ENCODE measurements around the gene ZNF367.
A peak's percentile ranks its signal among the peaks of the same experiment; 100 is the strongest.
"Not testable (repeated sequence)": the region's sequence is repeated elsewhere in the genome, so short reads cannot be mapped to it uniquely, and the experiment has no call there.

The ZNF367 gene

DNA sequence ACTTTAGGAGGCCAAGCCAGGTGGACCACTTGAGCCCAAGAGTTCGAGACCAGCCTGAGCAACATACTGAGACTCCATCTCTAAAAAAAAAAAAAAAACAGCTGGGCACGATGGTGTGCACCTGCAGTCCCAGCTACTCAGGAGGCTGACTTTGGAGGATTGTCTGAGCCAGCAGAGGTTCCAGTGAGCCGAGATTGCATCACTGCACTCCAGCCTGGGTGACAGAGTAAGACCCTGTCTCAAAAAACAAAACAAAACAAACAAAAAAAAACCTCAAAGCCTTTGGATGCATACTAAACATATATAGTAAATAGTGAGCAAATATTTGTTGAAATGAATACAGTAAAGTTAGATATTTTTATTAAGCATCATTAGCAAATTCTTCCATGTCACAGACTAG lies 40.0 kb downstream of the ZNF367 start:
- TF ChIP-seq TAF1 (IDR thresholded peaks at IDR 0.05; ENCODE audit: low read depth, low read length): no peak
- TF ChIP-seq POLR2A (IDR thresholded peaks at IDR 0.05; ENCODE audit: low read depth, low read length): no peak
- no peak for TF ChIP-seq PAX5 (IDR thresholded peaks at IDR 0.05; ENCODE audit: insufficient read depth, low read length, severe bottlenecking)
- TF ChIP-seq POU2F2 (IDR thresholded peaks at IDR 0.05; ENCODE audit: low read depth, low read length): no peak
- TF ChIP-seq SPI1 (IDR thresholded peaks at IDR 0.05; ENCODE audit: low read depth, low read length): no peak
- TF ChIP-seq POLR2AphosphoS5 (IDR thresholded peaks at IDR 0.05; ENCODE audit: low read depth, low read length): no peak
- FAIRE-seq (no peak), DNase-seq (ENCODE audit: insufficient read length, low spot score) (no peak)

DNA sequence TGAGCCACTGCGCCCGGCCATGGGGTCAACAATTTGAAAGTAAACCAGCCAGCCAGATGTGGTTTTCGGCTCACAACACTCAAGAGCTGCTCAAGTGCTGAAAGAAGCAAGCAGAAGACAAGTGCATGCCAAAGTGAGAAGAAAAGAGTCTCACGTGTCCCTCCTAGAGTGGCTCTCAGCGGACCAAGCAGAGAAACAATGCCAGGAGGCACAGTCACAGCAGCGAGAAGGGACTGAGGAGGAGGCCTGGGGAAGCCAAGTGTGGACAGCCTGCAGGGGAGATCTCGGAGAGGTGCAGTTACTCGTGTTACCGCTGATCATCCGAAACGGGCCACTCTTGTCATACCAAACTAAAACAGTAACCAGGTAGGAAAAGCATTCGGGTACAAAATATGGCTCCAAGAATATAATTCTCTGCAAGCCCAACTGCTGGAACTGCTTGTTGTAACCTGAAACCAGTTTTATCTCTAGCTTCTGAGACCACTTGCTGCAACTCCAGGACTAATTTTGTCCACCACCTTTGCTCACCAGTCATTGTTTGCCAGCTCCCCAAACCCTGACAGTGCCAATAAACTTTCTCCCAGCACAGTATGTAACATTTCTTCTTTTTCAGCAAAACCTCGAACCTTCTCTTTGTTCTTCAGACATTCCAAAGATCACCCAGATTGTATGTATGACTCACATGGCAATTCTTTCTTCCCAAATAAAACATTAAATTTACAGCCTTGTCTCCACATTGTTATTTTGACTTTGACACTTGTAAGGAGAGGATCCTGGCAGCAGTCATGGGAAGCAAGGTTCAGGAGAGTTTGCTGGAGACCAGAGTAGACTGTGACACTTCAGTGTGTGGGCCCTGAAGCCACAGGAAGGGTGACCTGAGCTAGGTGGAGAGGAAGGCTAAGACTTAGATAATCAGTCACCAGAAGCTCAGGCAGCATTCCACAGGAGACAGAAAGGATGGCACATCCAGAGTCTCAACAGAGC lies 41.0 kb downstream of the ZNF367 start:
- TF ChIP-seq PAX5 (IDR thresholded peaks at IDR 0.05; ENCODE audit: insufficient read depth, low read length, severe bottlenecking) (no peak), TAF1 (IDR thresholded peaks at IDR 0.05; ENCODE audit: low read depth, low read length) (no peak), SPI1 (IDR thresholded peaks at IDR 0.05; ENCODE audit: low read depth, low read length) (no peak), POLR2AphosphoS5 (IDR thresholded peaks at IDR 0.05; ENCODE audit: low read depth, low read length) (no peak), POU2F2 (IDR thresholded peaks at IDR 0.05; ENCODE audit: low read depth, low read length) (no peak), POLR2A (IDR thresholded peaks at IDR 0.05; ENCODE audit: low read depth, low read length) (no peak)
- DNase-seq (ENCODE audit: insufficient read length, low spot score) (no peak), FAIRE-seq (peak; percentile 50)

DNA sequence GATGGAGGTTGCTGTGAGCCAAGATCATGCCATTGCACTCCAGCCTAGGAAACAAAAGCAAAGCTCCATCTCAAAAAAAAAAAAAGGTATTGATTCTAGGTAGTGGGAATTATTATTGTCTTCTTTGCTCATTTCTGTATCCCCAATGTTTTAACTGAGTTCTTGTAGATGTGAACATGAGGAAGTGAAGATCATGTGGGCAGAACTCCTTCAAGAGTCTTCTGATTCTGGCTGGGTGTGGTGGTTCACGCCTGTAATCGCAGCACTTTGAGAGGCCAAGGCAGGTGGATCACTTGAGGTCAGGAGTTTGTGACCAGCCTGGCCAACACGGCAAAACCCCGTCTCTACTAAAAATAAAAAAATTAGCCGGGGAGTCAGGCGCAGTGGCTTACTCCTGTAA lies 42.7 kb downstream of the ZNF367 start:
- DNase-seq (ENCODE audit: insufficient read length, low spot score); FAIRE-seq: not testable (repeated sequence)
- TF ChIP-seq SPI1 (IDR thresholded peaks at IDR 0.05; ENCODE audit: low read depth, low read length): peak; percentile 68

DNA sequence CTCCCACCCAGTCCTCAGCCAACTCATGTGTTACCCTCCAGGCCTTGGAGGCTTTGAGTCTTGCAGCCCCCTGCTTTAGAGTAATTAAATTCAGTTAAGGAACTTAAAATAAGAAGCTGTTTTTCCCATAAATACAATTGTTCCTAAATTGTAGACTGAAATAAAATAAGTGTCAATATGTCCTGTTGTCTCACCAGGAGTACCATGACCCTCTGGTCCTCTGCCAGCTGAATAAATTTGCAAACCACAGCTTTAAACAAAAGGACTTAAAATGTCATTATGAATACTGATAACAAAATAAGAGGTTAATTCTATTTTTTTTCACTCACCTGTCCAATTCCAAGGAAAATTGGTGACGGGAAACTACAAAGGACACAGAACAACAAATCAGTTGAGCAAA lies 50.2 kb downstream of the ZNF367 start:
- no peak for FAIRE-seq
- DNase-seq (ENCODE audit: insufficient read length, low spot score): no peak
- TF ChIP-seq POLR2A (IDR thresholded peaks at IDR 0.05; ENCODE audit: low read depth, low read length) (no peak), POLR2AphosphoS5 (IDR thresholded peaks at IDR 0.05; ENCODE audit: low read depth, low read length) (no peak), SPI1 (IDR thresholded peaks at IDR 0.05; ENCODE audit: low read depth, low read length) (no peak), PAX5 (IDR thresholded peaks at IDR 0.05; ENCODE audit: insufficient read depth, low read length, severe bottlenecking) (no peak), POU2F2 (IDR thresholded peaks at IDR 0.05; ENCODE audit: low read depth, low read length) (no peak), TAF1 (IDR thresholded peaks at IDR 0.05; ENCODE audit: low read depth, low read length) (no peak)

DNA sequence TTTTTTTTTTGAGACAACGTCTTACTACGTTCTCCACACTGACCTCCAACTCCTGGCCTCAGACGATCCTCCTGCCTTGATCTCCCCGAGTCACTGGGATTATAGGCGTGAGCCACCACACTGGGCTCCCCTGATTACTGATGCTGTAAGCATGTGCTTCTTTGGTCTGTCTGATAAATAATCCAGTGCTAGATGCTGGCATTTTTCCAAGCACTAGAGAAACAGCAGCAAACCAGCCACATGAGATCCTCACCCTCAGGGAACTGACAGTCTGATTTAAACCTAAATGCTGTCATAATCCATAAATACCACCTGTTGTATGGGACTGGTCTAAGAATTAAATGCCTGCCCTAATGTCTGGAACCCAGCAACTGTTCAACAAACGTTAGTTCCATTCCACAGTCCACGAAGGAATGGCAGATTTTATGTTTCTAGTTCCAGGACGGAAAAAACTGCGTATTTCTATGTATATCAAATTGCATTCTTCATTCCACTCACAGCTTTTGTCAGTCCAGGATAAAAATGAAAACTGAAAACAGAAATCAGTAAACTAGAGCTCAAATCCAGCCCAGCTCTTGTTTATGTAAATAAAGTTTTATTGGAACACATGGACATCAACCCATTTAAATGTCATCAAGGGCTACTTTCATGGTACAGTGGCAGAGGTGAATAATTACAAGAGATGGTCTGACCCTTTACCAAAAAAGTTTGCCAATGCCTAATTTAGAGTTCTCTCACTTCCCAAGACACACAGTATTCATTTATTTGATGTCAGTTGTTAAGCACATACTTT lies 54.8 kb downstream of the ZNF367 start:
- TF ChIP-seq PAX5 (IDR thresholded peaks at IDR 0.05; ENCODE audit: insufficient read depth, low read length, severe bottlenecking) (no peak), POU2F2 (IDR thresholded peaks at IDR 0.05; ENCODE audit: low read depth, low read length) (no peak), POLR2A (IDR thresholded peaks at IDR 0.05; ENCODE audit: low read depth, low read length) (no peak), POLR2AphosphoS5 (IDR thresholded peaks at IDR 0.05; ENCODE audit: low read depth, low read length) (no peak), TAF1 (IDR thresholded peaks at IDR 0.05; ENCODE audit: low read depth, low read length) (no peak), SPI1 (IDR thresholded peaks at IDR 0.05; ENCODE audit: low read depth, low read length) (no peak)
- DNase-seq (ENCODE audit: insufficient read length, low spot score) (no peak), FAIRE-seq (no peak)

DNA sequence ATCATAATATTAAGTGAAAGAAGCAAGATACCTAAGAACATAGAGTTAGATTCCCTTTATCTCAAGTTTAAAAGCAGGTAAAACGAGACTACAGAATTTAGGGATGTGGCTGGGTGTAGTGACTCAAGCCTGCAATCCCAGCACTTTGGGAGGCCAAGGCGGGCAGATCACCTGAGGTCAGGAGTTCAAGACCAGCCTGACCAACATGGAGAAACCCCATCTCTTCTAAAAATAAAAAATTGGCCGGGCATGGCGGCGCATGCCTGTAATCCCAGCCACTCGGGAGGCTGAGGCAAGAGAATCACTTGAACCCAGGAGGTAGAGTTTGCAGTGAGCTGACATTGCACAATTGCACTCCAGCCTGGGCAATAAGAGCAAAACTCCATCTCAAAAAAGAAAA lies 56.1 kb downstream of the ZNF367 start:
- DNase-seq (ENCODE audit: insufficient read length, low spot score); FAIRE-seq: not testable (repeated sequence)

DNA sequence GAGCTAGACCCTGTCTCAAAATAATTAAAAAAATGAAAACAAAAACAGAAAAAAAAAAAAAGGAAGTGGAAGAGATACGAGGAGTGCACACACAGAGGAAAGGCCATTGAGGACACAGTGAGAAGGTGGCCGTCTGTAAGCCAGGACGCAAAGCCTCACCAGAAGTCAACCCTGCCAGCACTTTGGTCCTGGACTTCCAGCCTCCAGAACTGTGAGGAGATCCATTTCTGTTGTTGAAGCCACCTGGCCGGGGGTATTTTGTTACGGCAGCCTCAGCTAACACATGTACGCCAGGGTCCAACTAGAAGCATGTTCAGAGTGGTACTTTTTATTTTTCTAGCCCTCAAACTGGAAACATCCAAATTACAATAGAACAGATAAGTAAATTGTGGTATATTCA lies 56.5 kb downstream of the ZNF367 start:
- peak; percentile 49 for TF ChIP-seq SPI1 (IDR thresholded peaks at IDR 0.05; ENCODE audit: low read depth, low read length)
- no peak for TF ChIP-seq TAF1 (IDR thresholded peaks at IDR 0.05; ENCODE audit: low read depth, low read length)

DNA sequence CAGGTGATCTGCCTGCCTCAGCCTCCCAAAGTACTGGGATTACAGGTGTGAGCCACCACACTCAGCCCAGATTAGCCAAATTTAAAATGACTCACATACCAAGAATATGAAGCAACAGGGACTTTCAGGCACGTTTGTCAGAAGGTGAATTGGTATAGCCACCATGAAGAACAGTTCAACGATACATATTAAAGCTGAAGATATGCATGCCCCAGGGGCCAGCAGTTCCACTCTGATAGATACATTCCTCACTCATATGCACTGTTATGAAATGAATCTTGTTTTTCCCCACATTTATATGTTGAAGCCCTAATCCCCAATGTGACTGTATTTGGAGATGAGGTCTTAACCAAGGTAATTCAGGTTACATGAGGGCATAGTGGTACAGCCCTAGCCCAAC lies 57.2 kb downstream of the ZNF367 start:
- DNase-seq (ENCODE audit: insufficient read length, low spot score) (no peak), FAIRE-seq (no peak)
- TF ChIP-seq POLR2AphosphoS5 (IDR thresholded peaks at IDR 0.05; ENCODE audit: low read depth, low read length): no peak
- TF ChIP-seq PAX5 (IDR thresholded peaks at IDR 0.05; ENCODE audit: insufficient read depth, low read length, severe bottlenecking): no peak
- TF ChIP-seq POU2F2 (IDR thresholded peaks at IDR 0.05; ENCODE audit: low read depth, low read length): no peak
- TF ChIP-seq SPI1 (IDR thresholded peaks at IDR 0.05; ENCODE audit: low read depth, low read length): no peak
- no peak for TF ChIP-seq TAF1 (IDR thresholded peaks at IDR 0.05; ENCODE audit: low read depth, low read length)
- TF ChIP-seq POLR2A (IDR thresholded peaks at IDR 0.05; ENCODE audit: low read depth, low read length): no peak

More for the DNA sequence above, 56.5 kb downstream of the ZNF367 start:
- DNase-seq (ENCODE audit: insufficient read length, low spot score): no peak
- no peak for FAIRE-seq

DNA sequence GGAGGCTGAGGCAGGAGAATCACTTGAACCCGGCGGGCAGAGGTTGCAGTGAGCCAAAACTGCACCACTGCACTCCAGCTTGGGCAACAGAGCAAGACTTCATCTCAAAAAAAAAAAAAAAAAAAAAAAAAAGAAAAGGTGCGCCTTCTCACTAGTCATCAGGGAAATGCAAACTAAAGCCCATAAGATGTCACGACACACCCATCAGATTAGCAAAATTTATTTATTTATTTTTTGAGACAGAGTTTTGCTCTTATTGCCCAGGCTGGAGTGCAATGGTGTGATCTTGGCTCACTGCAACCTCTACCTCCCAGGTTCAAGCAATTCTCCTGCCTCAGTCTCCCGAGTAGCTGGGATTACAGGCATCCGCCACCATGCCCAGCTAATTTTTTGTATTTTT lies 57.6 kb downstream of the ZNF367 start:
- not testable (repeated sequence) for FAIRE-seq; DNase-seq (ENCODE audit: insufficient read length, low spot score)

DNA sequence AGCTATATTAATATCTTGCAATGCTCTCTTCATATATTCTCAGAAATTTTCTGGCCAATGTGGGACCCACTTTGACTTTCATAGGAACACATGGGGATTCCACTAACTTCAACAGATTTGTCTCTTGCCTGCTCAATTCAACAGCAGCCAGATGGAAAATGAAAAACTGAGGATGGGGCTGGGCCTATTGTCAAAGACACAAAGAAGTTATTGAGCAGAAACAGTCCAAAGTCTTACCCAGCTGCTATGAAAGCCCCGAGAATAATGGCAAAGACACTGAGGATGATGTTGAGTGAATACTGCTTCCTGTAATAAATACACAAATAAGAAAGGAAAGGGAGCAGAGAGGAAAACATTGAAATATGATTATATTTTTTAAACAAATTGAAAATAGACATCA lies 67.3 kb downstream of the ZNF367 start:
- DNase-seq (ENCODE audit: insufficient read length, low spot score): no peak
- TF ChIP-seq POLR2A (IDR thresholded peaks at IDR 0.05; ENCODE audit: low read depth, low read length) (no peak), SPI1 (IDR thresholded peaks at IDR 0.05; ENCODE audit: low read depth, low read length) (no peak), POU2F2 (IDR thresholded peaks at IDR 0.05; ENCODE audit: low read depth, low read length) (no peak), PAX5 (IDR thresholded peaks at IDR 0.05; ENCODE audit: insufficient read depth, low read length, severe bottlenecking) (no peak), TAF1 (IDR thresholded peaks at IDR 0.05; ENCODE audit: low read depth, low read length) (no peak), POLR2AphosphoS5 (IDR thresholded peaks at IDR 0.05; ENCODE audit: low read depth, low read length) (no peak)
- FAIRE-seq: no peak
